GM19239 (cell line): ENCODE data around the gene ASH1L.
"Not testable (repeated sequence)": the region's sequence is repeated elsewhere in the genome, so short reads cannot be mapped to it uniquely, and the experiment has no call there.

ENCODE experiments used
- DNase-seq: peaks from one replicate; pipeline ENCODE4 v3.0.0; 2011; ENCODE audit warnings: low spot score; ENCODE audit not compliant: insufficient read length
- FAIRE-seq: peaks from 2 replicates; lab custom pipeline; 2011; peaks lifted over from hg19 to GRCh38; lab: Jason Lieb, UNC

The ASH1L gene

GRCh38 chr1:155293086-155293749, 269.4 kb downstream of the ASH1L start:
- FAIRE-seq (no peak), DNase-seq (no peak)

- not testable (repeated sequence) for FAIRE-seq, DNase-seq
Measured at GRCh38 chr1:155291006-155291405, 271.6 kb downstream of the ASH1L start.

GRCh38 chr1:155287987-155288543, 274.5 kb downstream of the ASH1L start:
- DNase-seq (no peak), FAIRE-seq (no peak)

GRCh38 chr1:155286544-155286943, 276.1 kb downstream of the ASH1L start:
- FAIRE-seq (no peak), DNase-seq (no peak)

- DNase-seq (no peak), FAIRE-seq (no peak)
Measured at GRCh38 chr1:155285631-155286044, 277.0 kb downstream of the ASH1L start.
